GM08714 (cell line): Measurements from ENCODE around the gene C4A.
"Not testable (repeated sequence)": the region's sequence is repeated elsewhere in the genome, so short reads cannot be mapped to it uniquely, and the experiment has no call there.

ENCODE experiments used
- H3K4me3 ChIP-seq: fragments of 200-500 bp; sonication (Bioruptor generic); 2 replicates; pipeline ENCODE4 v1.5.1; 2014; ENCODE audit warnings: mild to moderate bottlenecking, low read length, inconsistent platforms
- ZNF274 ChIP-seq: IDR thresholded peaks from 2 replicates; pipeline ENCODE4 v1.6.1; 2012; ENCODE audit warnings: mild to moderate bottlenecking, low read depth, low read length

The C4A gene

GRCh38 chr6:32039321-32040274 is 57.7 kb downstream of the C4A start:
- not testable (repeated sequence) for H3K4me3 ChIP-seq

- not testable (repeated sequence) for H3K4me3 ChIP-seq
These were observed 58.6 kb downstream of the C4A start for GRCh38 chr6:32040299-32041049.

- not testable (repeated sequence) for H3K4me3 ChIP-seq
These were observed 59.1 kb downstream of the C4A start for GRCh38 chr6:32041050-32041321.

- not testable (repeated sequence) for H3K4me3 ChIP-seq
These were observed 59.5 kb downstream of the C4A start for GRCh38 chr6:32041385-32041784.

- not testable (repeated sequence) for H3K4me3 ChIP-seq
These were observed 60.4 kb downstream of the C4A start for GRCh38 chr6:32042276-32042675.

- not testable (repeated sequence) for H3K4me3 ChIP-seq
These were observed 61.9 kb downstream of the C4A start for GRCh38 chr6:32043589-32044380.

GRCh38 chr6:32044916-32045315 is 63.1 kb downstream of the C4A start:
- not testable (repeated sequence) for H3K4me3 ChIP-seq

GRCh38 chr6:32045811-32046449 is 64.1 kb downstream of the C4A start:
- no peak overlapping the region for H3K4me3 ChIP-seq
- no peak for TF ChIP-seq ZNF274

- no peak overlapping the region for H3K4me3 ChIP-seq
- no peak for TF ChIP-seq ZNF274
These were observed 64.7 kb downstream of the C4A start for GRCh38 chr6:32046450-32047083.

- no peak for TF ChIP-seq ZNF274
- H3K4me3 ChIP-seq, result no peak overlapping the region
These were observed 65.2 kb downstream of the C4A start for GRCh38 chr6:32047084-32047478.

GRCh38 chr6:32047539-32047854 is 65.6 kb downstream of the C4A start:
- H3K4me3 ChIP-seq, result no peak overlapping the region
- no peak for TF ChIP-seq ZNF274

GRCh38 chr6:32047855-32048766 is 66.3 kb downstream of the C4A start:
- H3K4me3 ChIP-seq, result no peak overlapping the region
- no peak for TF ChIP-seq ZNF274

- H3K4me3 ChIP-seq, result not testable (repeated sequence)
These were observed 67.3 kb downstream of the C4A start for GRCh38 chr6:32049149-32049548.

- H3K4me3 ChIP-seq, result not testable (repeated sequence)
These were observed 67.9 kb downstream of the C4A start for GRCh38 chr6:32049736-32050135.
